Renal cortical epithelial cell (primary cell): Measurements from ENCODE around the gene FARS2. TPM values are rescaled to one million over a fixed set of nuclear protein-coding genes. Genes with fewer than 3 reads are reported as not detected.
A peak's percentile ranks its signal among the peaks of the same experiment; 100 is the strongest.

ENCODE experiments used
- DNase-seq: peaks from one replicate; pipeline ENCODE4 v3.0.0-alpha.2; 2011; ENCODE audit warnings: low read depth
- total RNA-seq: library from RNA; depleted of rRNA; stranded (reverse); fragments of >200 nt; gene quantifications from 2 replicates; pipeline ENCODE4 v1.2.3, GENCODE V29; 2014

The FARS2 gene
- total RNA-seq, 1 donor from 2014 or later: 27.9 TPM

DNA sequence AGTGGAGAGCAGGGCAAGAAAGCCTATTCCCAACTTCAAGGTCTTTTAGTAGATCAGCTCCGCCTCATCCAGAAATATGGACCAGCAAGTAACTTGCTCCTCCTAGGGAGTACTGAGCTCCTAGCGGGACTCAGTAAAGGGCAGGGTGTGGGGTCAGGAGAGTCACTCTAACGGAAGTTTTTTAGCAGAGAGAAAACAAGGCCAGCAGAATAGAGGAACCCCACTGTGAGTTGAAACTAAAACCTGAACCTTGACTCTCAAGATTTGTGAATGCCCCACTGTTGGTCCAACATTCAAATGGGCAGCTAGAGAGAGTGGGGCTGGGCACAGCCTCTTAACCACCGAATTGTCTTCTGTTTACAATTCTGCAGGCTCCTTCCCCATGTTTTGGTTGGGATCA is 244.8 kb downstream of the FARS2 start:
- no peak for DNase-seq

DNA sequence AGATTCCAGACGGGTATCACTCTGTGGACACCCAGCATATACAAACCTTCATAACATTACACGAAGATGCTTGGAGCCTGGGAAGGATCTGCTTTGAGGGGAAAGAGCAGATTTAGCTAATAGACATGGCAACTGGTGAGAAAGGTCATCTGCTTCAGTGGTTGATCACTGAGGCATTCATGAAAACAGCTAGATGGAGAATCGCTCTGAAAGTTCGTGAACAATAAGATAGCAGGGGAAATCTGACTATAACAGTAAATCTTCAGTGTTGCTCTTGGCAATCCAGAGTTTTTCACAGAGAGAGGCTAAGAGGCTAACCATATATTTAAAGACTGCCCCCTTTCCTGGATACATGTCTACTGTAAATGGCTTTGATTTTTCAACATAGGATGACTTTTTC is 245.3 kb downstream of the FARS2 start:
- peak; percentile 43 for DNase-seq

DNA sequence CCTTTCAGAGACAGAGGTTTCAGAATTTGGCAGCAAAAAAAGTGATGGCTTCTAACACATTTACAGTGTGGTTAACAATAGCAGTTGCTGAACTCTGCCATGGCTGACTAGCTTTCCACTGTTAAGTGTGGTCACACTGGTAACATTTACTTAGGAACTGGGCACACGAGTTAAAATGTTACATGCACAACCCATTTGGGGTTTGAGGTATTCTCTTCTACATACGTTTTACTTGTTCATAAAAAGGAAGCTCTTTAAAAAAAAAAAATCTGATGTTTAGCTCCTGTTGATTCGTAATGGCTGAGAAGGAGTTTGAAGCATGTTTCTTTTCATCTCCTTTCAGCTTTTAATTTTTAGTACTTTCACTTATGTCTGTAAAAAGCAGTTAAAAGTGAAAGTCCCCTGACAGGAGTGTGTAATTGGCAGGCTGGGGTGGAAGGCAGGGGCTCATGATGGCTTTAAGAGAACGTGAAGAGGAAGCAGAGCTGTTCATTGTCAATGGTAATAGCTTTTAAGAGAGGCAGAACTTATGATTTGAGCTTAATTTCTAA is 245.9 kb downstream of the FARS2 start:
- DNase-seq: peak; percentile 83

DNA sequence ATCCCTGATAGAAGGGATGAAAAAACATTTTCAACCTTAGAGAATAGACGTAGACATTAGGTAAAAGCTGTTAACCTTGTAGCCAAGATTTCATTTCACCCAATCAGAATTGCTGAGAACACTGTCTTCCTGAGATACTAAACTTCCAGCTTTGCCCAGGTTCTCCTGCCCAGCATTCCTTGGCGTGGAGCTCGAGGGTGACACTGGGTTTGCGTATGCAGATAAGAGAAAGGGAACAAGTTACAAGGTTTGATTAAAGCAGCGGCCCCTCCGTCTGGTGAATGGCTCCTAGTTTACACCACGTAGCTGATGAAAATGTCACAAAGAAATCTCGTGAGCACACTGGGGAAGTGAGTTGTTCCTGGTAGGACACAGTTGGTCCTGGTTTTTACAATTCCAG is 247.8 kb downstream of the FARS2 start:
- DNase-seq: no peak

DNA sequence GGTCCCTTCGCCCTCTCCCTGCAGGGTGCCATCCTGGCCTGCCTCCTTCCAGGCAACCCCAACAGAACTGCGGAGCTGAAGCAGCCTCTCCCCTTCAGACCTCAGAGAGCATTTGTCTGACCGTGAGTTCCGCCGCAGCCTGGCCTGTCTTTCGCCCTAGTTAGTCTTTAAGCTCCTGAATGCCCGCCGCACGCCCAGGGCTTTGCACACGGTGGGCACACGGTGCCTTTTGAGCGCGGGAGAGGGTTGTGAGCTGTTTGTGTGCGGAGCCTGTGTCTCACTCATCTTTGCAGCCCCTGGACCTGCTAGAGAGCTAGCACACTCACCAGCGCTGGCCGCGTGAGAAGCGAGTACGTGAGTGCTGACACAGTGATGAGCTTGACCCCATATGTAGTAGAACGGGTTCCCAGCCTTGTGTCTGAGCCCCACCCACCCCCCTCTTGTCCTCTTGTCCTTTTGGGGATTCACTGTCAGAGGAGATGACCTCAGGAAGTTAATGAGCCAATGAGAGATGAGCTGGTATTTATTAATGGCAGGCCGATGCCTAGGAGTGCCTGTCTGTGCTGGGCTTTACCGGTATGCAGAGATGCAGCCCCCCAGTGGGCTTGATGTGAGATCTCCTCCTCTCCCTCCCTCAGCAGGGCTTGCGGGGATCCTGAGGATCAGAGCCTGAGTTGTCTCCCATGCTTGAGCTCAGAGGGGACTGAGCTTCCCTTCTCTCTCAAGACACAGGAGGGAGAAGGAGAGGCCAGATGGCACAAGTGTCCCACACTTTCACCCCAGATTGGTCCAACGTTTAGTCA is 249.2 kb downstream of the FARS2 start:
- DNase-seq: no peak

DNA sequence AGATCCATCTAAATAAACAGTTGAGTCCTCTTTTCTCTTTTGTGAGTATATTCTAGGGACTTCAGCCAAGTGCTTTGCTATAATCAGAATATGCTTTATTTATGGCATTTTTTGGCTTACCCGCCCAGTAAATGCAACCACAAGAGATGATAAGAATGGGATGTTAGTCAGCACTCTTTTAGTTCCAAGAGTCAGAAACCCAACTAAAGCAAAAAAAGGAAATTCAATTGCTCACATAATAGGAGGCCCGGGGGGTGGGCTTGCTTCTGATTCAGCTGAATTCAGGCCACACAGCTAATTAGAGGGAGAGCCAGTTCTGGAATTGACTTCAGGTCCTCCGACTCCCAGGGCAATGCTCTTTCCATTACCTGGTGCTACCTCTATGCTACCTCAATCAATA is 250.6 kb downstream of the FARS2 start:
- DNase-seq: no peak

DNA sequence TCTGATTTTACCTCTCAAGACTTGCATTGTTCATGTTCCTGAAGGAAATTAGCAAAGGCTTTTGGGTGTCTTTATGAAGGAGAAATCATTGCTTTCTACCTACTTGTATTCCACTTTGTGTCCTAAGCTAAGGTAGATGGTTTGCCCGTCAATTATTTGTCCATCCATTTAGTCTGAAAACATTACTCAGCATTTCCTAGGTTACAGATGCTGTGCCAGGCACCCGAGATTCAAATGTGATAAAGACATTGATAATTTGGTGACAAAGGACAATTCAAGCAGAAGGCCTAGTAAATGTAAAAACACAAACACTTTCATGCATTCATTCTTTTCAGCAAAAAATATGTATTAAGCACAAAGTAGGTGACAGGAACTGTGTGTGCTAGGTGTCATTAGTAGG is 251.1 kb downstream of the FARS2 start:
- no peak for DNase-seq

DNA sequence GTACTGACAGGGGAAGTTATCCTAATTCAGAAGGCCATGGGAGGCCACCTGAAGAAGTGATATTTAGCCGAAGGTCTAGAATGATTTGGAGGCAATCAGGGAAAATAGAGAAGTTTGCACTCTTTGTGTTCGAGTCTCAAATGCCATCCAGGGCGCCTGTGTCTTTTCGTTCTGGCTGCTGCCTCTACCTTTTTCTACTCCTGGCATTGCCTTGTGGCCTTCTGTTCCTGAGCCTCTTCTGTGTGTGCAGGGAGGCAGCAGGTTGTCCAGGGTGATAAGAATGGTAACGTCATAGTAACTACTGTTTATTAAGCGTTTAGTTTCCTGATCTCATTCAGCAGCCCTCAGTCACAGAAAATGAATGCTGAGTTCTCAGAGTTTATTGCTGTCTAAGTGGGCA is 252.1 kb downstream of the FARS2 start:
- no peak for DNase-seq

DNA sequence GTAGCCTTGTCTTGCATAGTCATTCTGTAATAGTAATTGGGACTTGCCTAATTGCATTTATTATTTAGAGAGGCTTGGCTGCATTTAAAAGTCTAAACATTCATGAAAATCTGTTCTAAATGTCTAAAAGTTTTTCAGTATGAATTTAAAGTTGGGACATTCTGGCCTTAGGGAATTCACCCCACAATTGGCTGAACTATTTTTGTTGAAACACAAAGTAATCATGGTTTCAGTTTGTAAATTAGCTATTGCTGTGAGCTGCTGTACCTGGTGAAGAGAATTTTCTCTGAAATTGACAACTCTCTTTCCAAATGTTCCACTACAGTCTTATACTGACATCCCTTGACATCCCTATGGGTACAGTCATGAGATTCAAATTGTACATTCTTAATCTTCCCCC is 253.0 kb downstream of the FARS2 start:
- DNase-seq: no peak

DNA sequence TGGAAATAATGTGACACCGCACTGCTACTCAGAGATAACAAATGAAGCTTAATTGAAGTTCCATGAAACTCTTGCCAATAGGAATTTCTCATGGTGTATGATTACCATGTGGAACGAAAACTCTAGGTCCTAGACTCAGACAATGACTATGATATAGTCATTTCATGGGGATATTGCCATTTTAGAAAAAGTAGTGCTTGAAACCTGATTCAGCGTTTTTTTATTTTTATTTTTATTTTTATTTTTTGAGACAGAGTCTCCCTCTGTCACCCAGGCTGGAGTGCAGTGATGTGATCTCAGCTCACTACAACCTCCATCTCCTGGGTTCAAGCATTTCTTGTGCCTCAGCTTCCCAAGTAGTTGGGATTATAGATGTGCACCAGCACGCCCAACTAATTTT is 253.9 kb downstream of the FARS2 start:
- no peak for DNase-seq

DNA sequence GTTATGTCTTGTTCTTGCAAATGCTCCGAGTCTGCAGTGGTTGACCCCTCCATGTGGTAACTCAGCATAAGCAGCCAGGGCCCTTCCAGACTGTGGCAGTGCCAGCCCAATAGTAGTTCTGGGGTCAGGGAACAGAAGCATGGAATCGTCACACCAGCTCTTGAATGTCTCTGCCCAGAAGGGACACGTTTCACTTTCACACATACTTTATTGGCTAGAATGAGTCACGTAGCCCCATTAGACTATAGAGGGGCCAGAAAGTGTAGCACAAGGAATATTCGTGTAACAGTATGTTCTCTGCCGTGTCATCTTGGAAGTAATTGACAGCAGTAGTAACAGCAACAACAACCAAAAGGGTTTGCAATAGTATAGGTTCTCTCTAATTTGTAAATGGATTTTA is 254.7 kb downstream of the FARS2 start:
- DNase-seq: no peak

DNA sequence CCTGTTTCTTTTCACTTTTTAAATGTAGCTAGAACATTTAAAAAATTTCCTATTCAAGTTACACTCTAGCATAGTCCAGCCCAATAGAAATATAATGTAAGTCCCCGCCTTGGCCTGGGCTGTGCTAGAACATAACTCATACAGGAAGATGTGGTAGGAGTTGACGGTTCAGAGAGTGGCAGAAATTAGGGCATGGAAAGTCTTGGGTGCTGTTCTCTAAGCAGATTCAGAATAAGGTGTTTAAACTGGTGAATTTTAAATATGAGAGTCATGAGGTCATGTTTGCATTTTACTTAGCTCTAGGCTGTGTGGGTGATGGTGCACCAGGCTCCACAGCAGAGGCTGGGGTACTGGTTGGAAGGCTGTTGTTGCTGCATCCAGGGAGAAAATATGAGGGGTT is 256.5 kb downstream of the FARS2 start:
- no peak for DNase-seq

DNA sequence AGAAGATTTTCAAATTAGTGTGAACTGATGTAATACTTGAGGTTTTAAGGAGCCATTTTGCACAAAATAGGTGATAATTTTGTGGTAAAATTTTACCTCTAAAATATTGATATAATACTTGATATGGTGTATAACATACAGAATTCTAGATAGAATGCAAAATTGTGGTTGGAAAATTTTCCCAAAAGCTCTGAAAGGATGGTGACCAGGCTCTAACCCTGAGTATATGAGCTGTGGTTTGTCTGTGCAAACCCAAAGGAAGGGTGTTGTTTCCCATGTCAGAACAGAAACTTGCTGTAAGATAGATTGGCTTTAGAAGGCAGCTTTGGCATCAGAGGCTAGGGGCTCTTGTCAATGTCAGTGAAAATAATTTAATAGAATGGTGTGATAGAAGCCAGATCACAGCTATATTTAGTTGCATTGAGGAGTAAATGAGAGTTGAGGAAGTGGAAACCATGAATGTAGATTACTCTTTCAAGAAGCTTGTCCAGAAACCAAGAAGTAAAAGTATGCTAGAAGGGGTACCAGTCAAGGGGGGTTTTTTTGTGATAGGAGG is 257.7 kb downstream of the FARS2 start:
- no peak for DNase-seq

DNA sequence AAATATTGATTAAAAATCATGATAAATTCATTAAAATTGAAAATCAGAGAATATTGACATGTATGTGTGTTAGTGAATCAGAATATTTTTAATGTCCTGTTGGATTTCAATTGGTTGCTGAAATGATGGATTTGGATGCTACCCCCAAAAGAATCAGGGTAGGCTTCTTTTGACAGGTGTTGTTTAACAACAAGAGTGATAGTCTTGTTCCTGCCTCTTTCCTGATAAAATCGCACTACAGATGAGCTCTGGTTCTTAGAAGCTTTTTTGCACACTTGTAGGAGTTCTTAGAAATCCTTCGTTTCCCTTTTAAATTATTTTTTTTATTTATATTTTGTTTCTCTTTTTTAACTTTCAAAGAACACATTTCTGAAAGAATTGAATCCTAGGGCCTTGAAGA is 259.5 kb downstream of the FARS2 start:
- DNase-seq: no peak

DNA sequence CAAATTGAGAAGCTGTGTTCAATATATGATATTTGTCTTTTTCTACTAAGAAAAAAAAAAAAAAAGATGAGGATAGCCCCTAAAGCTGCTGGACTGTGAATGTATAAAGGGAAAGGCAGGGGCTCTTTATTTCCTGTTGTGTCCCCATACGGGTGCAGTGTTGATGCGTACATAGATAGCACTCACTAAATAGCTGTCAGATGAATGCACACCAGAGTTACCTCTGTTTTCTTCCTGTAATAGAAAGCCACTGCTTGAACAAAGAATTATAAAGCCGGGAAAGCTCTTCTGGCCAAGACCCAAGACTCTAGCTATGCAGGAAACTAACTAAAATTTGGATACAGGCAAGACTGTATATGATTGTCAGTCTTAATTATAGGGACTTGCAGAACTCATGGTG is 260.0 kb downstream of the FARS2 start:
- DNase-seq: no peak

DNA sequence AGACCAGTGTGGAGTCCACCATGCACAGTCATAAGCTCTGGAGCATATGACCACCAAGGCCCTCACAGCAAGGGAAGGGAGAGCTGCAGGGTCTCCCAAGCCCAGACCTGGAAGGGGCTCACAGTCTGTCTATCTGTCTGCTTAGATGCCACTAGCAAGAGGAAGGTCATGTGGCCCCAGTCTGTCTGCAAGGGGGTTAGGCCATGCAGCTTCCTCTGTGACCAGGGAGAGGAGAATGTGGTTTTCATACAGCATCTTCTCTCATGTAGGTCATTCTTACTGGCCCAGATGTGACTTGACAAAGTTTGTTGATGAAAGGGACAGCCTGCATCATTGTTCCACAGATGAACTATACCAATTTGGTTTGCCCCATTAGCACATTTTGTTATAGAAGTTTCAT is 260.8 kb downstream of the FARS2 start:
- DNase-seq: no peak

DNA sequence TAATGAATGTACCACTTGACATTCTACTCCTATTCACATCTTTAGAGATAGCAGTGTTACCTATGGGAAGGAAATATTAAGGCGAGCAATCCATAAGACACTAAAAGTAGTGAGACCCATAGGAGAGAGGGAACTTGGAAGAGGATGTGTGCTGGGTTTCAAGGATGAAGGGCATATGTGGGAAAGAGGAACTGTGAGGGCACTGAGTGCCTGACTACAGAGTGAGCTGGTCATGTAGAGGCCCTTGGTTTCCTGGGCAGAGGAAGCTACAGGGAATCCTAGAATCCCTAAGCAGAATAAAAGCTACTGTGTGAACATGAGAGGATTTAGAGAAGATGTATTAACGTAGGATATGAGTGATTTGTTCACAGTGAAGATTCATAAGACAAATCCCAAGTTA is 262.8 kb downstream of the FARS2 start:
- DNase-seq: no peak

DNA sequence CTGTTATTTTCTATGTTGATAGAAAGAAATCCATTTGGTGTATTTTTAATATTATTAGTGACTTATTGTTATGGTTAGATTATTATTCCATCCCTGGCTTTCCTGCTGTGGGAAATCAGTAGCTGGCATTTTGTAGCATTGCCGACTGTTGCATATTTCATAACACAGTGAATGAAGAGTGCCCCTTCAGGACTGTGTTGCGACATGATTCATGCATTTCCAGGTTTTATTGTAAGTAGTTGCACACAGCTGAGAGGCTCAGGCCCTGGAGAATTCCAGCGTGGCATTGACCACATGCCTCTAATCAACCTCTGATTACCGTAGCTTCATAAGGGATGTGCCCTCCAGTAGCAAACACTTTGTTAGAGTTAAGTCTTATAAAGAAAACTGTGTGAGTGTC is 263.9 kb downstream of the FARS2 start:
- DNase-seq: peak; percentile 53

DNA sequence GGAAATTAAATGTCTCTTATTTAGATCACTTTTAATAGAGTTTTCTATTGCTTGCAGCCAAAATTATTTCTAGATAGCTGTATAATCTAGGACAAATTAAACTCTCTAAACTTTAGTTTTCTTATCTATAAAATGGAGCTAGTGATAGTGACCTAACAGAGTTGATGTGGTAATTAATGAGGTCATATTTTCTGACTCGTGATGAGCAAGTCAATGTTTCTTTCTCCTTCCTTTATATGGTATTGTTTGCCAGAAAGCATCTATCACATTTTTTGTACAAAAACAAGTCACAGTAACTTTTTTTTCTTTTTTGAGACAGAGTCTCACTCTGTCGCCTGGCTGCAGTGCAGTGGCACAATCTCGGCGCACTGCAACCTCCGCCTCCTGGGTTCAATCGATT is 267.7 kb downstream of the FARS2 start:
- no peak for DNase-seq

DNA sequence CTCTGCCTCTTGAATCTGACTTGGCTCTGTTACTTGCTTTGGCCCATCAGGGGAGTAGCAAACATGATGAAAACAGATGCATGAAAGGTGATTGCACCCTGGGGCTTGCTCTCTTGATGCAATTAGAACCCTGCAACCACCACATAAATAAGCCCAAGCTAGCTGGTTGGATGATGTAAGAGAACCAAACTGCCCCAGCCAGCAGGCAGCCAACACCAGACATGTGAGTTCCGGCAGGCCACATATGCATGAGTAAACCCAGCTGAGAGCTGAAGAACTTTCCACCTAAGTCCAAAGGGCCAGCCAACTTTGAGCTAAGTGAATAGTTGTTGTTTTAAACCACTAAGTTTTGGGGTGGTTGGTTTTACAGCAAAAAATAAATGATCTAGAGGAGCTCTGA is 268.4 kb downstream of the FARS2 start:
- DNase-seq: no peak

DNA sequence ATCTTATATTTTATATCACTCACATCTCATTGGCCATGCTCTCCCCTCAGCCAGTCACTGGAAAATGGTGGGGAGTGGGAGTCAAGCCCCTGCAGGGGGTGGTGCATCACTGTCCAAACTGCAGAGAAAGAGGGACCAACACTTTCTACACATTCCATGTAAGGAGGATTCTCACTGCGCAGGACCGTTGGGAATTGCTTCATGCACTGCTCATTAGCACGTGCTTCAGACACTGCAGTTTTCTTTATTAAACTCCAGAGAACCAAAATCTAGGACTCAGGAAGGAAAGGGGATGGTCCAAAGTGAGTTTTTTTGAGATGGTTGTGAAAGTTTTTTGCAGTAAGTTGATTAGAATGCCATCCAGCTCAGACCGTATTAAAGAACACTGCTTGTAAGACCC is 269.8 kb downstream of the FARS2 start:
- DNase-seq: no peak

DNA sequence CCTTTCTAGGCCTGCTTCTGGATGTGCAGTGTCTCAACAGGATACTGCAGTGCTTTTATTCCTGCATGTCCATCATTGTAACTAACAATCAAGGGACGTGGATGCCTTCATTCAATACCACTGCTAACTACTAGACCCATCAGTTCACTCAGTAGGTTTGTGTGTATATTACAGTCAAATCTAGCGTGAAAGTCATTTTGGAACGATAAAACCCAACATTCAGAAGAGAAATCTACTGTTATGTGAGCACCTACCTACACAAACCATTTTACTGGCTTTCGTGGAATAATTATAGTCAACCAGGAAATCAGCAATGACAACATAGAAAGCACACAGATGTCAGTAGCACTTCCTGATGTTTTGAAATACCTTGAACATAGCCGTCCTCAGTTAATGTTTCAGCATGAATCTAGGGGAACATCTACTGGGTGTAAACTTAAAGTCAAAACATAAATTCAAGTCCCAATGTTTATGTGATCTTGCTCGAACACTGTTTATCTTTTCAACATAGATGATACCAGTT is 270.6 kb downstream of the FARS2 start:
- DNase-seq: no peak

DNA sequence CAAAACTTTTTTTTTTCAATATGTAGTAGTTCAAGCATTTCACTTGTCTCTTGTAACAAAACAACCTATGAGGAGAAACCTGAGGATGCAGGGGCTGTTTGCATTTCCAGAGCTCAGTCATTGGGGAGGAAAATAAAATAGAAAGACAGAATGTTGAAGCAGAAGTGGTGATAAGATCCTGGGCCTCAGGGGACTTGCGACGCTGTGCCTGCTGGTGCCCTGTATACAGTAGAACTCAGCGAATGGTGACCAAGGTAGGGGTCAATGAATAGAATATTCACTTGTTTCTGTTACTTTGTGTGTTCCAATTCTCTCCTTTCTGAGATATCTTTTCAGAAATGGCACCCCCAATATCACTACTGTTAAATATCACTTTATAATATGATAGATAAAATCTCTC is 271.6 kb downstream of the FARS2 start:
- no peak for DNase-seq
